ENCODE measurements around the gene GRAMD4.

Gene GRAMD4, protein sequence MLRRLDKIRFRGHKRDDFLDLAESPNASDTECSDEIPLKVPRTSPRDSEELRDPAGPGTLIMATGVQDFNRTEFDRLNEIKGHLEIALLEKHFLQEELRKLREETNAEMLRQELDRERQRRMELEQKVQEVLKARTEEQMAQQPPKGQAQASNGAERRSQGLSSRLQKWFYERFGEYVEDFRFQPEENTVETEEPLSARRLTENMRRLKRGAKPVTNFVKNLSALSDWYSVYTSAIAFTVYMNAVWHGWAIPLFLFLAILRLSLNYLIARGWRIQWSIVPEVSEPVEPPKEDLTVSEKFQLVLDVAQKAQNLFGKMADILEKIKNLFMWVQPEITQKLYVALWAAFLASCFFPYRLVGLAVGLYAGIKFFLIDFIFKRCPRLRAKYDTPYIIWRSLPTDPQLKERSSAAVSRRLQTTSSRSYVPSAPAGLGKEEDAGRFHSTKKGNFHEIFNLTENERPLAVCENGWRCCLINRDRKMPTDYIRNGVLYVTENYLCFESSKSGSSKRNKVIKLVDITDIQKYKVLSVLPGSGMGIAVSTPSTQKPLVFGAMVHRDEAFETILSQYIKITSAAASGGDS

GRCh38 chr22:46619830-46620501, at the start of gene GRAMD4:
TSS of gene GRAMD4 (plus strand) at chr22:46620386. CDS start at chr22:46626800, 6,414 bp downstream.
- peak; percentile 3 for DNase-seq

- no peak for DNase-seq
Measured at GRCh38 chr22:46571642-46572250, 48.4 kb upstream of the GRAMD4 start.

- no peak for DNase-seq
Measured at GRCh38 chr22:46572911-46573780, 47.0 kb upstream of the GRAMD4 start.

GRCh38 chr22:46573781-46574437, 46.3 kb upstream of the GRAMD4 start:
- DNase-seq: no peak

- DNase-seq: no peak
Measured at GRCh38 chr22:46574438-46574992, 45.7 kb upstream of the GRAMD4 start.

GRCh38 chr22:46574993-46575910, 44.9 kb upstream of the GRAMD4 start:
- no peak for DNase-seq

GRCh38 chr22:46575911-46576555, 44.2 kb upstream of the GRAMD4 start:
- no peak for DNase-seq

- no peak for DNase-seq
Measured at GRCh38 chr22:46576556-46577367, 43.4 kb upstream of the GRAMD4 start.

GRCh38 chr22:46577368-46578249, 42.6 kb upstream of the GRAMD4 start:
- DNase-seq: no peak

- no peak for DNase-seq
Measured at GRCh38 chr22:46578251-46578823, 41.8 kb upstream of the GRAMD4 start.

DNA sequence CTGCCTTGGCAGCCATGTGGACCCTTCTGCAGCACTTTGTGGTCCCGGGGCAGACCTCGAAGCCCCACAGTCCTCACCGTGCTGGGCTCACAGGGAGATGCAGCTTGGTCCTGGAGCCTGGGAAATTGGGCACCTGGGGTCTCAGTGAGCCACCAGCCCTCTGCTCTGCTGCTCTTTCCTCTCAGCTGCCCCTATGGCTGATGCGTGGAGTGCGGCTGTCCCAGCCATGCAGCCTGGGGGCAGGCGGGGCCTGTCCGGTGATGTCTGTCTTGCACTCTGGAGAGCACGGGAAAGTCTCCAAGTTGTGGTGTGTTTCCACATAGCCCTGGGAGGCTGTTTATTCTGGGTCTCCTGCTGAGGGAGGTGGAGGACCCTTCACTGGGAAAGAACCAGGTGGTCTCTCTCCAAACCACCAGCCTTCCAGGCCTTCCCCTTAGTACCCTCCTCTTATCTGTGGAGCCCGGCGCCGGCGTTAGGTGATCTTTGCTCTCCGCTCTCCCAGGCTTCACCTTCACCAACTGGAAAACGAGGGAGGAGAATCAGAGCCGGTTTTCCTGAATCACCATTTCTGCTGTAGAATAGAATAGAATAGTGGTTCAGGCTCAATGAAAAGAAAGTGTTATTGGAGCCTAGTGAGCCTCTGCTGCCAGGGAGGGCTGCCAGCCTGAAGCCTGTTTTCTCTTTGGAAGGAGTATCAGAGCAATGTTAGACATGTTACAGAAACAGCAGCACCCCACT, 41.2 kb upstream of the GRAMD4 start:
- DNase-seq: no peak

DNA sequence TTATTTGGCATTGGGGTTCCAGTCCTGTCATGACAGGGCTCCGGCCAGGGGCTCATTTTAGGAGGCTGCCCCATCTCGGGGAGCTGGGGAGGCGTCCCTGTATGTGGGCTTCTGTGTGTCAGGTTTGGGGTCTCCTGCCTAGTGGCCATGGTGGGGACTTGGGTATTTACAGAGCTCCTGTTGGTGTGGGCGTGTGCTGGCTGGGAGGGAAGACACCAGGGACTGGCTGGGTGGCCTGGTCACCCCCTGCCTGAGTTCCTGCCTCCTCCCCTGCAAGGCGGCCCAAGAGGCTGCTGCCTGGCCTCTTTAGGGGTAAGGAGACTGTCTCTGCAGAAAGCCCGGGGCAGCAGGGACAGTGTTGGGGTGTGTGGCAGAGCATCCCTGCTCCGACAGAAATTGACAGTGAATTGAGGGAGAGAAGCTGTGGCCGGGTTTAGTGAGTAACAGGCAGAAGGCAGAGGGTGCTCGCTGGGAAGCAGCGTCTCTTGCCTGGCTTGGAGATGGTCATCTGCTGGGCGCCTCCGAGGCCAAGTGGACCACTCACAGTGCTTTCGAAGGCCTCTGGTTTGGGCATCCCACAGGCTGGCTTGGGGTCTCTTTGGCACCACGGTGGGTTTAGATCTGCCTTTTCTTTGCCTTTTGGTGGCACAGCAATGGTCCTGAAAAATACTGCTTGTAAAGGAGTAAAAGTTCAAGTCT, 40.3 kb upstream of the GRAMD4 start:
- DNase-seq: no peak

DNA sequence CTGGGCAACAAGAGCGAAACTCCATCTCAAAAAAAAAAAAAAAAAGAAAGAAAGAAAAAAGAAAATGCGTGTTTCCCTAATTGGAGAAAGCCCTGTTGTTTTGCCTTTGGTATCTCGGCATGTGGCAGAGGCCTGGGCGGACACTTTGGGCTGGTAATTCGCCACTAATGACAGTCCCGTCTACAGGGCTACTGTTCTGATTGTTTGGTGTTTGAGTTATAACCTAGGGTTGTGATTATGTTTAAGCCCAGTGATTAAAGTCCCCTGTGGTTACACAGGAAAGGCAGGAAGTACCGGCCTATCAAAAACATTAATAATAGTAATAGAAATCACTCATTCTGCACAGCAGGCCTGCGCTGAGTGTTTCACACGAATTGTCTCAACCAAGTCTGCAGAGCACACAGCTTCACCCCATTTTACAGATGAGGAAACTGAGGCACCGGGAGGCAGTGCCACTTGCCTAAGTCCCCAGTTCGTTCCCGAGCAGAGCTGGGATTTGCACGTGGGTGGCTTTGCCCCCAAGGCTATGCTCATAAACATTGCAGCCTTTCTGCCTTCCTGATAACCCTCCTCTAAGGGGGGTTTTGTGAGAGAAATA, 39.1 kb upstream of the GRAMD4 start:
- no peak for DNase-seq

DNA sequence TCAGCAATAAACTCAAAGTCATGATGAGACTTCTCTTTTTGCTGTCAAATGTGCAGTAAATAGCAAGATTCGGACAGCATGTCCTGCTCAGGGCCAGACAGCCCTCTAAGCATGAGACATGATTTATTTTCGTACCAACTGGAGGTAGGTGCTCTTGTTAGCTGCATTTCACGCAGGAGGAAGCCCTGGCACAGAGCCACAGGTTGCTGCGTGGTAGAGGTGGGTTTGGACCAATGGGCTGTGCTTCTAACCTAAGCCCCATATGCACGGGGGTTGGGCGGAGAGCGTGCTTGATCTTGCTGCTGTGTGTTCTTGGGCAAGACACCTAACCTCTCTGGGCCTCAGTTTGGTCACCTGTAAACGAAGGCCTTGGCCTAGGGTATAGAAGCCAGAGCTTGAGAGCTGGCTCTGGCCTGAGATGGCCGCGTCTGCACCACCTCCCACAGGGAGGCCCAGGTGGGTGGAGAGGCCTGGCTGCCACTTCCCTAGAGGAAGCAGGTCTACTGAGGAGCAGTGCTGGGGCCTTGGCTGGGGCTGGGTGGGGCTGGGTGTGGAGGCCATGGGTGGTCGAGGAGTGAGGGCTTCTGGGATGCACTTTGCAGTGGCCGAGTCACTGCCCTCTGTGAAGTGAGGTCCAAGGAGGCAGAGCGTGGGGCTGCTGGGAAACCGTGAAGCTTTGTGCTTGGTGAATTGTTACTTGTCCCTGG, 38.5 kb upstream of the GRAMD4 start:
- DNase-seq: no peak

DNA sequence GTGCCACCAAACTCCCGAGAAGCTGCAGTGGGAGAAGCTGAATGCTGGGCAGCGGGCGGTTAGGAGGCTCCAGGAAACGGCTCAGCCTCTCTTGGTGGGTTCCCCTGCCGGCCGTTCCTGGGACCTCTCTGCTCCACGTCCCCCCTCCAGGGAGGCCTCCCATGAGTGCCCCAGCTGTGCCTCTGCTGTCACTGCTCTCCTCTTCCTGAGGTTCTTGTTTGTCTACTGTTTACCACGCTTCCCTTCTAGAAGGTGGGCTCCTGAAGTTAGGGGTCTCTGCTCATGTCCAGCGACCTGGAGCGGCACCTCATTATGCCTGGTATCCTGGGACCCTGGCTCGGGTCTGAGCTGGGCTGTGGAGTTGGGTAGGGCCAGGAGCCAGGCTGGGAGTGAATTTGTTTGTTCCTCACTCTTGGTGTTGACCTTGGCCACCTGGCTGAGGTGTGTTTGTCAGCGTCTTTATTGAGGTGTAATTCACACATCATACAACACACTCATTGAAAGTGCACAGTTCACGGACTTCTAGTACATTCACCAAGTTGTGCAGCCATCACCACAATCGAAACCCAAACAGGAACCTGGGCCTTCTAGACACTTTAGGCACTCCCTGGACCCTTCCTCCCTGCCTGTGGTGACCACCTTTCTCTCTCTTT, 37.8 kb upstream of the GRAMD4 start:
- no peak for DNase-seq

All from NCI-H1092 treated with DMSO at 0.1 percent for 48 hours (cell line).